GM12864 (cell line): ENCODE results near the gene ZC3H15.
"Not testable (repeated sequence)": the region's sequence is repeated elsewhere in the genome, so short reads cannot be mapped to it uniquely, and the experiment has no call there.

Source experiments
- DNase-seq: peaks from one replicate; pipeline ENCODE4 v3.0.0-alpha.2; 2011; ENCODE audit warnings: low read depth
- H3K4me3 ChIP-seq: 2 replicates; pipeline ENCODE4 v1.5.1; 2011; ENCODE audit warnings: mild to moderate bottlenecking, low read depth, low read length, control low read depth
- TF ChIP-seq, protein P1 (sequence below): IDR thresholded peaks from 2 replicates; pipeline ENCODE4 v1.5.1; 2011; ENCODE audit warnings: low read depth, mild to moderate bottlenecking, moderate library complexity, low read length, control low read depth, inconsistent platforms; ENCODE audit errors: missing control alignments

Gene ZC3H15

DNA sequence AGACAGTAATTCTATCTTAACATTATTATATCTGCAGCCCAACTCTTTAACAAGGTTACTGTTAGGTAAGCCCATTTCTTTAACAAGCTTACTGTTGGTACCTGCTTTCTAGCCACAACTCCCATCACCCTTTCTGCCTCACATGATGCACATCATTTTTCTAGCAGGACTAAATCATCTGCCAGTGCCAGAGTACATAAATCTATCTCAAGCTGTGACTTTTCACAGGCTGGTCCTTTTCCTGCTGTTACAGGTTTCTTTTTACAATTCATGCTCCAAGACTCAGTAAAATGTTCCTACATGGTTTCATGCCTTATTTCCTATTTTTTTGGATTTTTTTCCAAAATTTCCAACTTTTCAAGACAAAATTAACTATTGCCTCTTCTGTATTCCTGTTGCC is 30.4 kb upstream of the ZC3H15 start:
- no peak overlapping the region for H3K4me3 ChIP-seq
- DNase-seq: no peak
- TF ChIP-seq, protein P1, sequence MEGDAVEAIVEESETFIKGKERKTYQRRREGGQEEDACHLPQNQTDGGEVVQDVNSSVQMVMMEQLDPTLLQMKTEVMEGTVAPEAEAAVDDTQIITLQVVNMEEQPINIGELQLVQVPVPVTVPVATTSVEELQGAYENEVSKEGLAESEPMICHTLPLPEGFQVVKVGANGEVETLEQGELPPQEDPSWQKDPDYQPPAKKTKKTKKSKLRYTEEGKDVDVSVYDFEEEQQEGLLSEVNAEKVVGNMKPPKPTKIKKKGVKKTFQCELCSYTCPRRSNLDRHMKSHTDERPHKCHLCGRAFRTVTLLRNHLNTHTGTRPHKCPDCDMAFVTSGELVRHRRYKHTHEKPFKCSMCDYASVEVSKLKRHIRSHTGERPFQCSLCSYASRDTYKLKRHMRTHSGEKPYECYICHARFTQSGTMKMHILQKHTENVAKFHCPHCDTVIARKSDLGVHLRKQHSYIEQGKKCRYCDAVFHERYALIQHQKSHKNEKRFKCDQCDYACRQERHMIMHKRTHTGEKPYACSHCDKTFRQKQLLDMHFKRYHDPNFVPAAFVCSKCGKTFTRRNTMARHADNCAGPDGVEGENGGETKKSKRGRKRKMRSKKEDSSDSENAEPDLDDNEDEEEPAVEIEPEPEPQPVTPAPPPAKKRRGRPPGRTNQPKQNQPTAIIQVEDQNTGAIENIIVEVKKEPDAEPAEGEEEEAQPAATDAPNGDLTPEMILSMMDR: no peak

DNA sequence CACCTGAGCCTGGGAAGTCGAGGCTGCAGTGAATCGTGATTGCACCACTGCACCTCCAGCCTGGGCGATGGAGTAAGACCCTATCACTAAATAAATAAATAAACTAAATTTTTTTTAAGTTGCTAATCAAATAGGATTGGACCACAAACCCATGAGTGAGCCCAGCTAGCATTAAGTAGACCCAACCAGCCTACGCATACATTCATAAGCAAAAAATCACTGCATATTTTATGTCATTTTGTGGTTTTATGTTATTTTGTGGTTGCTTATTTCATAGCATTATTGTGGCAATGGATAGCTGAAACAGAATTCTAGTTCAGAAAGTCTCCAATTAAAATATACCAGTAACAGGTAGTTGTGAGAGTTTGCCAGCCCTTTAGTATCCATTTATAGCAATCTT is 29.1 kb upstream of the ZC3H15 start:
- TF ChIP-seq, protein P1: no peak
- no peak for DNase-seq
- no peak overlapping the region for H3K4me3 ChIP-seq

DNA sequence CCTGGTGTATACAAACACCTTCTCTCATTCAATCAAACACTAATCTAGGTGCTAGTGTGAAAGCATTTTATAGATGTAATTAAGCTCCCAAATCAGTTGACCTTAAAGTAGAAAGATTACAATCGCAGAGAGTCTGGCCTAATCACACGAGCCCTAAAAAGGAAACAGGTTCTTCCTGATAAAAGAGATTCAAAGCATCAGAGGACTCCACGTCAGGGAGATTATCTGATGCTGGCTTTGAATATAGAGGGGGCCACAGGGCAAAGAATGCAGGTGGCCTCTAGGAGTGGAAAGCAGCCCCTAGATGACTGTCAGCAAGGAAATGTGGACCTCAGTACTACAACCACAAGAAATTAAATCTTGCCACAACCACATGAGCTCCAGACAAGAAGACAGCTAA is 28.2 kb upstream of the ZC3H15 start:
- H3K4me3 ChIP-seq: no peak overlapping the region
- TF ChIP-seq, protein P1: no peak
- DNase-seq: no peak

DNA sequence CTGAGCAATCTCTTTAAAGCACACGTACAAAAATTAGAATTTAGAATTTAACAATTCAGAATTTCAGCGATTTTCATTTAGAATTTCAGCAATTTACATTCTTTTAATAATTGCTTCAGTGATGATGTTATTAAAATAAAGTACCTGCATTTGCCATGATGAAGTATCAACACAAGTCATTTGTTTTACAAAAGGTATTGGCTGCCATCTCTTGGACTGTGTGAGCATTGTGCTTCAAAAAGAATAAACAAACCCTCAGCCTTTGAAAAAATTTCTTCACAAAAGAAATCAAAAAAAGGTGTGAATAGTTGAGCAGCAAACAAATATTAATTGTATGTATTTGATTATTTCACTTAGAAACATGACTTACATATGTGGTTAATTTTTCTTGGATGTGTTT is 27.1 kb upstream of the ZC3H15 start:
- no peak overlapping the region for H3K4me3 ChIP-seq
- TF ChIP-seq, protein P1: peak; percentile 16
- DNase-seq: no peak

DNA sequence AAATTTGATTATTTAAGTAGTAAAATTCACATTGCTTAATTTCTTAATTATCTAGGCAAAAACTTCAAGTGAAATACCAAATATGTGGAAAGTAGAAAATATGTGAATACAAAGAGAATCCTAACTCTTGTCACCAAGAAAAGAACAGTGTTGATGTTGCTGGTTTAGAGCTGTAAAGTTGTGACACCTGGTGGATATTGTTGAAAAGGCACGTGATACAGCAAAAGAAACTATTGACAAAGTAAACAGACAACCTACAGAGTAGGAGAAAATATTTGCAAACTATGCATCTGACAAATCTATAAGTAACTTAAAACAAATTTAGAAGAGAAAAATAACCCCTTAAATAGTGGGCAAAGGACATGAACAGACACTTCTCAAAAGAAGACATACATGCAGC is 25.6 kb upstream of the ZC3H15 start:
- no peak for DNase-seq

DNA sequence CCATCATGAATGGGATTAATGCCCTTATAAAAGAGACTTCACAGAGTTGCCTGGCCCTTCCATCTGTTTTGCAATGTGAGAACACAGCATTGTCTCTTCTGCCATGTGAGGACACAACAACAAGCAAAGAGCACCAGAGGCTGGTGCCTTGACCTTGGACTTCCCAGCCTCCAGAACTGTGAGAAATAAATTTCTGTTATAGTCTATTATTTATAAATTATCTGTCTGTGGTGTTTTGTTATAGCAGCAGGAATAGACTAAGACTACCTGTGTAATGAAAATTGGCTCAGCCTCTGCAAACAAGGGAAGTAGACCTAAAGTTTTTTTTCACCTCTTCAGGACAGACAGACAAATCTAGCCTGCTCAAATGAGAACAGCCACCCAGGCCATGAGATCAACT is 19.3 kb upstream of the ZC3H15 start:
- no peak for DNase-seq
- TF ChIP-seq, protein P1: no peak
- no peak overlapping the region for H3K4me3 ChIP-seq

More for the DNA sequence above, 25.6 kb upstream of the ZC3H15 start:
- TF ChIP-seq, protein P1: peak; percentile 48
- no peak overlapping the region for H3K4me3 ChIP-seq

DNA sequence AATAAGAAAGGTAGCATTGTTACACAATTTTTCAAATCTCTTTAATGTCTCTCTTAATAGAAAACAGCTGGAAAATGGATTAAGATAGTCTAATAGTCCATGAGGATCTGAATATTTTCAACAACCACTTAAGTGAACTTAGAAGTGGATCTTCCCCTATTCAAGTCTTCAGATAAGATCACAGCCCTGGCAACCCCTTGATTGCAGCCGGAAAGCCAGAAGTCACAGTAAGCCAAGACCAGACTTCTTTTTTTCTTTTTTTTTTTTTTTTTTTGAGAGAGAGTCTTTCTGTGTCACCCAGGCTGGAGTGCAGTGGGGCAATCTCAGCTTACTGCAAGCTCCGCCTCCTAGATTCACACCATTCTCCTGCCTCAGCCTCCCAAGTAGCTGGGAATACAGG is 18.6 kb upstream of the ZC3H15 start:
- TF ChIP-seq, protein P1: no peak
- DNase-seq: no peak
- H3K4me3 ChIP-seq: no peak overlapping the region

DNA sequence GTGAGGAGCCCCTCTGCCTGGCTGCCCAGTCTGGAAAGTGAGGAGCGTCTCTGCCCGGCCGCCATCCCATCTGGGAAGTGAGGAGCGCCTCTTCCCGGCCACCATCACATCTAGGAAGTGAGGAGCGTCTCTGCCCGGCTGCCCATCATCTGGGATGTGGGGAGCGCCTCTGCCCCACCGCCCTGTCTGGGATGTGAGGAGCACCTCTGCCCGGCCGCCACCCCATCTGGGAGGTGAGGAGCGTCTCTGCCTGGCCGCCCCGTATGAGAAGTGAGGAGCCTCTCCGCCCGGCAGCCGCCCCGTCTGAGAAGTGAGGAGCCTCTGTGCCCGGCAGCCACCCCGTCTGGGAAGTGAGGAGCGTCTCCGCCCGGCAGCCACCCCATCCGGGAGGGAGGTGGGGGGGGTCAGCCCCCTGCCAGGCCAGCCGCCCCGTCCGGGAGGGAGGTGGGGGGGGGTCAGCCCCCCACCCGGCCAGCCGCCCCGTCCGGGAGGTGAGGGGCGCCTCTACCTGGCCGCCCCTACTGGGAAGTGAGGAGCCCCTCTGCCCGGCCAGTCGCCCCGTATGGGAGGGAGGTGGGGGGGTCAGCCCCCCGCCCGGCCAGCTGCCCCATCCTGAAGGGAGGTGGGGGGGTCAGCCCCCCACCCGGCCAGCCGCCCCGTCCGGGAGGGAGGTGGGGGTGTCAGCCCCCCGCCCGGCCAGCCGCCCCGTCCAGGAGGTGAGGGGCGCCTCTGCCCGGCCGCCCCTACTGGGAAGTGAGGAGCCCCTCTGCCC is 13.2 kb upstream of the ZC3H15 start:
- DNase-seq, H3K4me3 ChIP-seq: not testable (repeated sequence)

DNA sequence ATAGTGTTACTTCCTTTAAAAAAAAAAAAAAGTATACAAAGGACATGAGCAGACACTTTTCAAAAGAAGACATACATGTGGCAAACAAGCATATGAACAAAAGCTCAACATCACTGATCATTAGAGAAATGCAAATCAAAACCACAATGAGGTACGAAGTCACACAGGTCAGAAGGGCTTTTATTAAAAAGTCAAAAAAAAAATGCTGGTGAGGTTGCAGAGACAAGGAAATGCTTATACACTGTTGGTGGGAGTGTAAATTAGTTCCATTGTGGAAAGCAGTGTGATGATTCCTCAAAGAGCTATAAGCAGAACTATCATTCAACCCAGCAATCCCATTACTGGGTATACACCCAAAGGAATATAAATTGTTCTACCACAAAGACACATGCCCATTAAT is 11.8 kb upstream of the ZC3H15 start:
- DNase-seq, H3K4me3 ChIP-seq: not testable (repeated sequence)
